ENCODE results near the gene LDLRAD4.
"Not testable (repeated sequence)": the region's sequence is repeated elsewhere in the genome, so short reads cannot be mapped to it uniquely, and the experiment has no call there.

The LDLRAD4 gene

DNA sequence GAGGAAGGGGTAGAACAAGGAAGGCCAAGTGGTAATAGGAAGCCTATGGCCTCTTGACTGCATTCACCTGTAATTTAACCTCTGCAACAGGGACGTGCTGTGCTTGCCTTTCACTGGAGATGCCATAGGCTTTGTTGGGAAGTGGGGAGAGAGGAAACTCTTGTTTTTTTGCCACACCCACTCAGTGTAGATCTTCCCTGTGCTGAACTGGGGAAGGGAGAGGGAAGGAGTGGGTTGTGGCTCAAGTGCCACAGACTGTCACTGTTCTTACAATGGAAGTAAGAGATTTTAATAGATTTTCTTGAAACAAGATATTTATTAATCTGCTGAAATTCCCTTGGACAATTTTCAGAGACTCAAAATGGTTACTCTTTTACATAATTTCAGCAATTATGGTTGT is 380.5 kb downstream of the LDLRAD4 start:
- DNase-seq (ENCODE audit: low spot score): no peak

DNA sequence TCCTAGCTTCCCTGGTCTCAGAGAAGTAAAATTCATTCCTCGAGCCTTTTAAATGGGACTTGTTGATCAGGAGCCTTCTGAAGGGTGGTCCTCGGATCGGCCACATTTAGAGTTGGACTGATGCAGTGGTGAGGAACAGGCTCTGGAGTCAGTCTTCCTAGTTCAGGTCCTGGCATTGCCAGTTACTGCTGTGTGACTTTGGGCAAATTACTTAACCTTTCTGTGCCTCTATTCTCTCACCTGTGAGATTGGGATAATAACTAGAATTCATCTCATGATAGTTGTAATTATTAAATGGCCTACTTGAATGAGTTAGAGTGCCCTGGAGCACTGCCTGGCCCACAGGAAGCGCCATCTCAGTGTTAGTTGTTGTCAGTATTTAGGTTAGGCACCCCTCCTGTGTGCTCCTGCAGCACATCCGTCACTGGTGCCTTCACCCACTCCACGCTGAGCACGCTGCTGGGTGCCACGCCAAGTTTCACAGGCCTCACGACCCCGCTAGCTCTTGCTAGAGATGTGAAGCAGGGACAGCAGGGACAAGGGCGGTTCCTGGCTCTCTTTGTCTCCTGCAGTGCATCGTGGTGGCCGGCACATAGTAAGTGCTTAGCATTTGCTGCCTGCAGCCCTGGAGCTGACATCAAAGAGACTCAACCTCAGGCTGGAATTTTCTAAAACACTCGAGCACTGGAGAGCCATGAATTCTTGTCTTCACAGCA is 384.9 kb downstream of the LDLRAD4 start:
- DNase-seq (ENCODE audit: low spot score): no peak

DNA sequence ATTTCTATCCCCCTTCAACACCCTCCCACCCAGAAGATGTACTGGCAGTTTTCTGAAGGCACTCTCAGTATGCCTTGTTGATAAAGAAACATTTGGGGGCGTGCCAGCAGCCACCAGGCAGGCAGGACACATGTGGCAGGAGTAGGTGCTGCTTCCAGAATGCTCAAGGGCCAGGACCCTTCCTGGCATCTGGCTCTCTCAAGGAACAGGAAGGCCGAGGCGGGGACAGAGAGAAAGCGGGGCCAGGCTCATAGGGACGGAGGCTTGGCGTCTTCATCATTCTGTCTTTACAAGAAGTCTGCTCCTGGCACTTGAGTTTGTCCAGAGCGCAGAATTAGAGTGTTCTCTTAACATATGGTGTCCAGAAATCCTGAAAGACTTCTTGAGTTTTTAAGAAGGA is 386.2 kb downstream of the LDLRAD4 start:
- no peak for DNase-seq (ENCODE audit: low spot score)

DNA sequence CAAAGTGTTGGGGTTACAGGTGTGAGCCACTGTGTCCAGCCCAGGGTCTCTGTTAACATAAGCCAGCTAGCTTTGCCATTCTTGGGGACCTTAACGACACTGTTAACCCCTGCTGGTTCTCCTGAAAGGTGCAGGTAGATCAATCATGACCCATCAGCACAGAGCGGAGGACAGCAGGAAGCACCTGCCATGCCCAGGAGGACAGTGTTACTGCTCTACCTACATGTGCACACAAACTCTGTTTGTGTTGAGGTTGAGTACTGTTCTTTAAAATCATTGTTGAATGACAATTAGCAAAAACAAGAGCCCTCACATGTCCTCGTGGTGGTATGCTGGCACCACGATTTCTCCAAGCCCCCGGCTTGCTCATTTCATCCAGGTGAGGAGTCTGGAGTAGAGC is 386.9 kb downstream of the LDLRAD4 start:
- DNase-seq (ENCODE audit: low spot score): no peak

DNA sequence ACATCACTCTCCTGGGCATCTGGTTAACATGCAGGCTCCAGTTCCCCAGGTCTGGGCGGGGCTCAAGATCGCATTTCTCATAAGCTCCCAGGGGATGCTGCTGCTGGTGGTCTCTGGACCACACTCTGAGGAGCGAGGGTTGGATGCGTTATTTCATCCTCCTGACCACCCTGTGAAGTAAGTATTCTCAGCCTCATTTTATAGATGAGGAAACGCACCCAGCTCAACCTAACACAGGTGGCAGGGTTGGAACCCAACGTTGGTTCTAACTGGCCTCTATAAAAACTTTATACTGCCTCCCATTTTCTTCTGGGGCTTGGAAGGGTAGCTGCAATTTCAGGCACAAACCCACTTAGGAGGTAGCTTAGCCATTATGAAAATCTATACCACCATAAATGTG is 387.3 kb downstream of the LDLRAD4 start:
- no peak for DNase-seq (ENCODE audit: low spot score)

DNA sequence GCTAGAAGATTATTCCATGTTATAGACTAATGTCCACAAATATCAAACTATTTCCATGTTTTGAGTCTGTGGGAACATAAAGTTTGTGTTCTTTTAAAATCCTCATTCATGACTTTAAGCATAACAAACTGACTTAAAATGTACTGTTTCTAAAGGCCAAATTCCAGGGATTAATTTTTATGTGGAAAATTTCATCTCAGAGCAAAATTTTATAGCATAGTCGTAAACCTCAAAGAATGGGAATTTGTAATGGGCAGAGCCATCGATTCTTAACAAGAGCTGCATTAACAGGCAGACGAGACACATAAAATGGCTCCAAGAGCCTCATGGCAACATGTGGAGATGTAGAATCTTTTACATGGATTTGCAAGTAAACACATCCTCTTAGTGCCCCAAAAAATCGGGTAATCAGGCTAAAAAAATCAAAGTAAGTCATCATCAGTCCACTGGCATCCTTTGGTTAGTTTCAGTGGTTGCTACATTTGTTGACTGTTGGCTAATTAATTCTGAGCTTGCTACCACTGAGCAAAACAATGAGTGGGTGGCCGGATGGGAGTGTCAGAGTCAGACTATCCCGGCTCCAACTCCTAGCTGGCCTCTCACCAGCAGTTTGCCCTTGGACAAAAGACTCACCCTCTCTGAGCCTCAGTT is 388.2 kb downstream of the LDLRAD4 start:
- no peak for DNase-seq (ENCODE audit: low spot score)

DNA sequence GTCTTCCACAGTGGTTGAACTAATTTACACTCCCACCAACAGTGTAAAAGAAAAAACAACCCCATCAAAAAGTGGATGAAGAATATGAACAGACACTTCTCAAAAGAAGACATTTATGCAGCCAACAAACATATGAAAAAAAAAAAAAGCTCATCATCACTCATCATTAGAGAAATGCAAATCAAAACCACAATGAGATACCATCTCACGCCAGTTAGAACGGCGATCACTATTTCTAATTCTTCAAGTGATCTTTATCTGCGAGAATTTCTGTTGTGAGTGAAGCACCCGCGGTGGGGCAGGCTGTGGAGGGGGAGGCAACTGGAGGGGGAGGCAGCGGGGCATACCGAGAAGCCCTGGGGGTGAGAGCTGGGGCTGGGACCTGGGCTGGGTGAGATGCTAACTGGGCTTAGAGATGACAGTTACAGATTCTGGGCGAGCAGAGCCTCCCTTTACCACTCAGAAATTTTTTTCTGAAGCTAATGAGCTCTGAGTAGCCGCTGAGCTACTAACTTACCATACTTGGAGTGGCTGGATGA is 389.5 kb downstream of the LDLRAD4 start:
- not testable (repeated sequence) for DNase-seq (ENCODE audit: low spot score)

DNA sequence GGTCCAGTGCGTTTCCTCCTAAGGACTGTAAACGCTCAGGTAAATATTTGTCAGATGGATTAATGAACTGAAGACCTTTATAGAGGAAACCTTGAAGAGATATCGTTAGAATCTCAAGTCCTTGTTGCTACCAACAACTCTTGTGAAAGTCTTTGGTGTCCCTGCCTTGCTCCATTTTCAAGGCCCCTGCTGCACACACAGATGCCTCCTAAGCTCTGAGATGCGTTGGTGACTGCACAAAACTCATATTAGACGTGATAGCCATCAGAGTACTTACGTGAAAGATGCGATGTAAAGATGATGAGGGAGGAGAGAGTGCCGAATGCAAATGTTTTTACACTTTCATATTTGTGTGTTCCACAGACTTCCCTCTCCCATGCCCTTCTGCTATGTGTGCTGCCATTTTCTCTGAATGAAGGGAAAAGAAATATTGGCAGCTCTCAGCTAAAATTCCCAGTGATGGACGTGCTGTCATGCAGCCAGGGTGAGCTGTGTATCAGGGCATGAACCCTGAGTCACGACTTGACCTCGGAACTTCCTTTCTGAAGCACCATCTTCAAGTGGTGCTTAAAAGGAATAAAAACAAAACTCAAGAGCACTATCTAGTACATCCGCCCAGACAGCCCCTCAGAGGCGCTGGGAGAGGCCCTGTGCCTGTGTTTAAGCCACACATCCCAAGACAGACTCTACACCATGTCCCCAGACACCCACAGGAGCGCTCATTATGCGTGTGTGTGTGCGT is 390.4 kb downstream of the LDLRAD4 start:
- no peak for DNase-seq (ENCODE audit: low spot score)

DNA sequence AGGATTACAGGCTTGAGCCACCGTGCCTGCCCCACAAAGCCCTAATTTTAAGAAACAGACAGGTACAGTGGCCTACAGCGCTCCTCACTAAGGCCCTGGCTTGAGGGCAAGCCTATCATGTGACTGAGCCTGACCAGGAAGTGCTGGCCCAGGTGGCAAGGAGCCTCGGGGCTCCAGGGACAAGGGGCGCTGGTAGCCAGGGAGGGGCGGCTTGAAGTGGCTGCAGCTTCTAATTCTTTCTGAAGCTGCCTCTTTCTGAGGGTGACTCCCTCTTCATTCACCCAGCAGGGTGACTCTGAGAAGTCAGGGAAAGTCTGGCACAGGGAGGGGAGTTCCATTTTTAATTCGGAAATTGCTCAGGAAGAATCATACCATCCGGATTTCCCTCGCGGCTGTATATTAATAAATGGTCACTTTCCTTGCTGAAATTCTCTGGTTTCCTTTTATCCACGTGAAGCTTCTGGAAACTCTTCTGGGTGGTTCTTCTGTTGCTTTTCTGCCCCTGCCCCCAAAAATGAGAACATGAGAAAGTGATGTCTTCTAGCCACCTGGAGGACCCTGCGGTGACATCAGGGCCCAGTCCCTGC is 392.1 kb downstream of the LDLRAD4 start:
- DNase-seq (ENCODE audit: low spot score): no peak

DNA sequence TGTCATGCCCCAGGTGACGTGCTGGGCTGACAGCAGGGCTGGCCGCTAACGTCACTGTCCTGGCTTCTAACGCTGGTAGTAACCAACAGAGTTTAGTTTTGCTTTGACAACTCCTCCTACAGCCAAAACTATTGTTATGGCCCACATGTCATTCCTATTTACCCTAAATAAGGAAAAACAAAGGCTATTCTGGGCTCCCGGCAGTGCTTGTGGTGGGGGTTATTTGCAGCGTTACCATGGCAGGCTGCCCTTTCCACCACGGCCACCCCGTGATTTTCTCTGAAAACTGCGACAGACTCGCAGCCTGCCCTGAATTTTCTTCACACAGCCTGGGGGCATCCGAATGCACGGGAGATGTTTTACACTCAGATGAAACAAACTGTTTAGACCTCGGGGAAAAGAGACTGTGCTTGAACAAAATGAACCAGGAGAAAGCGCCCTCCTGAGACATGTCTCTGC is 392.6 kb downstream of the LDLRAD4 start:
- DNase-seq (ENCODE audit: low spot score): no peak

DNA sequence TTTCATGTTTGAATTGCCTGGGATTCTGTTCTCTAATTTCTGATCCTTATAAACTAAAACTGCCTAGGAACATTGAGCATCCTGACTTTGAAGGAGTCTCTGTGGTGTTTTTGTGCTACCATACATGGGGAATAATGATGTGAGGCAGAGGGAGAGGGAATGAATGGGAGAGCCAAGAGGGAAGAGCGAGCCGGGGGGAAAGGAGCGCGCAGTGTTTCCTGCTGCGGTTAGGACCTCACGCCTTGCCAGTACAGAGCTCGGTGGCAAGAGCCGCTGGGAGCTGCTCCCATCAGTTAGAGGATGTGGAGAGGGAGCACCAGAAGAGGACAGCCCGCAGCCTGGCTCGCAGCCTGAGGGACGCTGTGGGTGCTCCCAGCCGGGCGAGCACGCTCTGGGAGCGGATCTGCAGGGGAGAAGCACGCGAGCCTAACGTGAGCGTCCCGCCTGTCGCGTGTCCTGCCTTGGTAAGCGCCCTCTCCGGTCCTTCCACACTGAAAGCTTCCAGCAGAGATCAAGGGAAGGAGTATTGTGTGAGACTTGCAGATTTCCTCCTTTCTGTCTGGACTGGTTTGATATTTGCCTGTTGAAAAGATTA is 393.1 kb downstream of the LDLRAD4 start:
- DNase-seq (ENCODE audit: low spot score): no peak

DNA sequence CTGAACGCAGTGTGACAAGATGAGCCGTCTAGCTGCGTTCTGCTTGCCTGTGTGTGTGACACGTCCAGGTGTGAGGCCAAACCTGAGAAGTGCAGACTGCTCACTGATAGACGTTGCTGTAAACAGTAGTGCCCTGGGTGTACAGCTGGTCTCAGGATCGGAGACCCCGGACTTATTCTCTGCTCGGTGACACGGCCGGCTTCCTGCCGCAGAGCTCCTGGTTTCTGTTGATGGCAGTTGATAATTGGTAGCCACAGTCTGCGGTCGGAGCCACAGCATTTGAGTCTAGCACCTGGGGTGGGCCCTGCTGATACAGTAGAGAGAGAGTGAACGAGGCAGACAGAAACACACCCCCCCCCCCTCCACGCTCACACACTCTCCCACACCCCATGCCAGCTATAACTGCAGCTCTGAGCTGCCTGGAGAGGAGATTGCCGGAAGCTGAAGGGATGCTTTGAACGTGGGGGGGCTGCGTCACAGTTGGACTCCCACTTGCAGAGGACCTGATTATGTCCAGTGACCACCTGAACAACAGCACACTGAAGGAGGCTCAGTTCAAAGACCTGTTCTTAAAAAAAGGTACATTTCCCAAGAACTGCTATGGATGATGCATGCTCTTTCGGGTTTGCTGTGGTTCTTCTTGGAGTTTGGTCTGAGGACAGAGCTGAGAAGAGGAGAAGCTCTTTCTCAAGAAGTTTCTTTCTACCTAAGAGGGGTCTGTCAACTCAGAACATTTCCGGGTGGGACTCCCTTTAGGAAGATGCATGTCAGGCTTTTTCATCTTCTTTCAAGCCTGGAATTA is 393.8 kb downstream of the LDLRAD4 start:
- DNase-seq (ENCODE audit: low spot score): no peak

DNA sequence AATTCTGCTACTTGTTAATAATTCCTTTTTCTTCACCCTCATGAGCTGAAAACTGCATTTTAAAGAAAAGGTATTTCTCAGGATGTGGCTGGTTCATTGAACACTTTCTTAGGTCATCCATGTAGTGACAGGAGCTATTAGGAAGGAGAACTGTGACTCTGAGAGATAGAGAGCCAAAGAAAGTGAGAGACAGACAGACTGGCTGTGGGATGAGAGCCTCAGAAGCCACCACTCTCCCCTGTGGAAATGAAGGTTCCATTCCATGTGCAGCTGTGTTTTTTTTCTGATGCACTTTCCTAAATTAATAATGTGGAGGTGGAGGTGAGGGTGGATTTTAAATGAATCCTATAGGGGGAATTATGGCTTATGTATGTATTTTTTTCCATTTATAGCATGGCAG is 394.5 kb downstream of the LDLRAD4 start:
- DNase-seq (ENCODE audit: low spot score): no peak

DNA sequence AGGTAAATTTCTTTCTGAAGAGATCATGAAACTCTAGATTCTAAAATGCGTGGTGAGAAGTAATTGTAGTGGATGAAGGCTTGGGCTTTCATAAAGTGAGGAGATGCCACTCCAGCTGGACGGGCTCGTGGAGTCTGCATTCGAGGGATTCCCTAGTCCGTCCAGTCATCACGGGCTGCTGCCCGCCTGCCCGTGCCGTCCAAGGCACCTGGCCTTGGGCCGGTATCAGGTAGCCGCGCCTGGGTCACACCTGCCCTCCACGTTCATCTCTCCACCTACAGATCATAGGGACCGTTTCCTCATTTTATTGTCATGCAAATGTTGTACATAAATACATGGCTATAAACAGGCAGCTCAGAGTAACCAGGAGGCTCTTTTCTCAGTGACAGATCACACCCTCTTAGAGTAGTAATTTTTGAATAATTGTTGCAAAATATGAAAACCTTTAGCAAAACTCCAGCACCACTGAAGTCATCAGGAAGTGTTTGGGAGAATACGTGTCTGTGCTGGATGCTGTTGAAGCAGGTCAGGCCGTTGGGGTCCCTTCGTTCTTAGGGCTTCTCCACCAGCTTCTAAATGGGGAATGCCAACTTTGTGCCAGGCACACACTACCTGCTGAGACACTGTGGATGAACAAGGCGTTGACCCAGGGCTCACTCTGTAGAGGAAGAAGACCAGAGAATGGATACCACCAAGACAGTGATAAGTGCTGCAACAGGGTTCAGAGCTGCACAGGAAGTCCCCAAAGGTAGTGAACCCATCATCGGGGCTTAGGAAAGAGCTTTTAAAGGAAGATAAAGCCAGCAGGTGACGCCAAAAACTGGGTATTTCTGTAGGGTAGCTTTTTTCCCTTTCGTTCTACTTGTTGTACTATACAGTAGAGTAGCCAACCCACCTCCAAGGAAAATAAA is 395.3 kb downstream of the LDLRAD4 start:
- DNase-seq (ENCODE audit: low spot score): no peak

DNA sequence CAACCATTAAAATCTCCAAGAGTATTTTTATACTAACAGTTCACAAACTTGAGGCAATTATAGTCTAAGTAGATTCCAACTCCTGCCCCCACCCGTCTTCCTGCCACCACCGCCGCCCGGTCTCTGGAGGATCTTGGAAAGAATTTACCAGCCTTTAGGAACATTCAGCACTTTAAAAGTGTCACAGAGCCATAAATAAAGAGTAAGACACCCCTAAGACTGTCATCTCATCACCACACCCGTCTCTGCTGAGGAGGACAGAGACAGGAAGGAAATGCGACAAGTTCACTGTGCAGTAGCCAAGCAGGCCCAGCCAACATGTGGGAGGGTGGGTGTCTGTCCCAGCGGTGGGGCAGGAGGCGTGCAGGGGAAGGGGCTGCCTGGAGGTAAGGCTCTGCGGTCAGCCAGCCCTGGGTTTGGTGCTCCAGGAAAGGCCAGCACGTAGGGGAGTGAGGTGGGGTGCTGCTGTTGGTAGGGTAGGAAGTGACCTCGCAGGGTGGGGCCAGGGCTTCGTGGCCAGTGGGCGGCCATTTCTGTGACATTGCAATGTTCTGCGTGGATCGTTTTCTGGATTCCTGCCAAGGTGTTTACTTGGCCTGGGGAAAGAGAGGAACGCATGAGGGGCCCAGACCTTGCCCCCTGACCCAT is 396.2 kb downstream of the LDLRAD4 start:
- DNase-seq (ENCODE audit: low spot score): no peak

DNA sequence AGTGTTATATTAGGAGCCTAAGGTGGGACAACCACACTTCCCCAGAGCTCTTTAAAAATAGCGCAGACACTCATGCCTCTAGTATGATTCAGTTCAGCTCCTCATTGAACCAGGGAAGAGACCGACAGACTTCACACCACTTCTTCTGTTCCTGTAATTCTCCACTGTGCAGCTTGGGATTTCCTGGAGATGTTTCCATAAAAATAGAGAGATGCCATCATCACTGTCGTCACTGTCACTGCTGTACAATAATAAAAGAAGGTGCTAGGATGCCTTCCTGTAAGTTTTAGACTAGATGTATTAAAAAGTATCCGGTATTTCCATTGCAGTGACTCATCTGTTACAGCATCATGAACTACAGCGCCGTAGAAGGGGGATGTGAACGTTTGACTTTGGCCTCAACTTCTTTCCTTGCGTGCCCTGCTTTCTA is 396.9 kb downstream of the LDLRAD4 start:
- no peak for DNase-seq (ENCODE audit: low spot score)

DNA sequence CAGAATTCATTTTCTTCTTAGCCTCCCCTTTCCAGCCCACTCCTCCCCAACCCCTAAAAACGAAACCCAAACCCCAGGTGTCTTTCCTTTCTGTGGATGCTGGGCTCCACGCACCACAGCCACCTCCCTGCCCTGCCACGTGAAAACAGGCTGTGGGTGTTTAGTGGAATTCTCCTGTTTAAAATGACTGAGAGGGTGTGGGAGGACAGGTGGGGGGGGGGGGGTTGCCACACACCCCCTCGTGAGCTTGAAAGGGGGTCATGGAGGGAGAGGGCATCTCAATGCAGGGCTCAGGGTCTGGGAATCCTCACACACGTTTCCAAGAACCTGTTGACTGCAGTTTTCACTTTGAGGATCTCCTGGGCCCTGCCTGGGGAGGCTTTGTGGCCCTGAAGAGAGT is 397.5 kb downstream of the LDLRAD4 start:
- DNase-seq (ENCODE audit: low spot score): no peak

DNA sequence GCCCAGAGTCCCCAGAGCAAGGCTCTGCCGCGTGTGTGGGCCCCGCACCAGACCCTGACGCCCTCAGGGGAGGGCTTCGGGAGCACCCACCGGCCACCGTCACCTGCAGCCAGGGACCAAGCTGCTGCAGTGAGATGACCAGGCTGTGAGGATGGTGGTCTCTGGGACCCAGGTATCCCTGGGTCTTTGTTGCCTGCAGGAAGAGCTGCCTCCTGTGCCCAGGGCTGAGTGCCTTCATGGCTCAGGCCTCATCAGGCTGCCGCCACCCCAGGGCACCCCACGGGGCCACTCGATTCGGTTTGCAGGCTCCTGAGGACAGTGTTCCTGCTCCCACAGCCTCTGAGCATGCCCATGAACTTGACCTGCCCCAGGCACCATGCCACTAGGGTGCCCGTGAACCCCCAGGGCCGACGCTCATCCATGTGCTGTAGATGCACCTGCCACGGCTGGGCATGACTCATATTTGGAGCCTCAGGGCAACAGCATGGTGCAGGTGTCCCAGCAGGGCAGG is 398.0 kb downstream of the LDLRAD4 start:
- no peak for DNase-seq (ENCODE audit: low spot score)

DNA sequence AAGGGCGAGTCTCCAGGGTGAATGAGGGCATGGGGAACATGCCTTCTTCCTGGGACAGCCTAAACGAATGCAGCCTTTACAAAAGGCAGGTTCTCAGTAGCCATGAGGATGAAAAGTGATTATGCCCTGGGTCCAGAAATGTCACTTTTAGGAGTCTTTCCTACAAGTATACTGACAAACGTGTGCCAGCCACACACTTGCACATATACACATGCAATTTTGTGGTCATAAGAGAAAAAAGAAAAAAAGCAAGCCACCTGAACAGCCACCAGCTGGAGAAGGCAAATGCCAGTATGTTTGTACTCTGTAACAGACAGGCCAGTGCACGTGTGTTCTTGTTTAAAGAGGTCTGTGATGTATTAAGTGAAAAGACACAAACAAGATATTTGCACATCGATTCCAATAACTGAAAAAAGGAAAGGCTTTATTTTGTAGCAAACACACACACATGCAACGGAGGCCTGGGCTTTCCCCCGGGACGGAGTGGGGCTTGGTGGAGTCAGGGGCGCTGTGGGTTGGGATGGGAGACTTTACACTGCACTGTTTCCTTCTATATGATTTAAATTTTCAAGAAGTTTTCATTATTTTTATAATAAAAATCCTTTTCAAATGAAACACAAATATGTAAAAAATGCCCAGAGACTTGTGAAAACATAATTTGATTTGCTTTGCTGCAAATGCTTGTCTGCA is 399.4 kb downstream of the LDLRAD4 start:
- DNase-seq (ENCODE audit: low spot score): no peak
